HG03103 (cell line): Measurements from ENCODE around the gene RTL9.
A peak's percentile ranks its signal among the peaks of the same experiment; 100 is the strongest.
"Not testable (repeated sequence)": the region's sequence is repeated elsewhere in the genome, so short reads cannot be mapped to it uniquely, and the experiment has no call there.

Experiments
- ATAC-seq: cut with Tn5 transposase; IDR thresholded peaks from one replicate; pipeline ENCODE4 v1.9.1; 2021; ENCODE audit warnings: low read depth; ENCODE audit not compliant: unreplicated experiment

RTL9 gene

GRCh38 chrX:110358548-110358947 is at the start of gene RTL9:
RTL9 (plus strand) TSS chrX:110358848; CDS start chrX:110450618, 91,770 bp downstream.
- ATAC-seq: no peak

DNA sequence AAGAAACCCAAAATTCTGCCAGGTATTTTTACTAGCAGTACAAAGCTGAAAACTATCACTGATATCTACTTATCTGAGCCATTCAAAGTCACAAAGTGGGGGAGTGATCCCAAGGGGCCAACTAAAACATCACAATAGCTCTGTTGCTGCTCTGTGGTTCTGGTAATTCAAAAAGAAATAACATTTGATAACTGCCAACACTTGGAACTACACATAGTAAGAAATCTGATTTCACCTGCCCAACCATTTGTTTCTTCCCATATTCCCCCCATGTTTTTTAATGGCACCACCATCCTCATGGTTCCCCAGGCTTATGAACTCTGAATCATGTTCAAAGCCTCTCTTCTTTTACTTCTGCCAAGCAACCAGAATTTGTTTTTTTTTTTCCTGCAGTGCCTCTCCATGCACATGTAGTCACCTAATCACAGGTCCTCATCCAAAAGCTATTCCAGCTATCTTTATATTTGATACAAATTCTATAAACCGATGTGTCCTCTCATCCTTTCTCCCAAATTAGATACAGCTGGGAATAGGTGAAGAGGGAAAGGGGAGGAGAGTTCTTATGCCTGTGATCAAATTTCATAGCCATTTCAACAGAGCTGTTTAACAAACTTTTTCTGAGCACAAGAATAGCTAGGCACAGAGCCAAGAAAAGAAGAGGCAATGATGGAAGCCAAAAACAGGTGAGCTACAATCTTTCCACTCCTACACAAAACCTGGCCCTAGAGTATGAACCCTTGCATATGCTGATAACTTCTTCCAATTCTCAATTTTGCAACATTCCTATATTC is 48.5 kb upstream of the RTL9 start:
- ATAC-seq: no peak

DNA sequence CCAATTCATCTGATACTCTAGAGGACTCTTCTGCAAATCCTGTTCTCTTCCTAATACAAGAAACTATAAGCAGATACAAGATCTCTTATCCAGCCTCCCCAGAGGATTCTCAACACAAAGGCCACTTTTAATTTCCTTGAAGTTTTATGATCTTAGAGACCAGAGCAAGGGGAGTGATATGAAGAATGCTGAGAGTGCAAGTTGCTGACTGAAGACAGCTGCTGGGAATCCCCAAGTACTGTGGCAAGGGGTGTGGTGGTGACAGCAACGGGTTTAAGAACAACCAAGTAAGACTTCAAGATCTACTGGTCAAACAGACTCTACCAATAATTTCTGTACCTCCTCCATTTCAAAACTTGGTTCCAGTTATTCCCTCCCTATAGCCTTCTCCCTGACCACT is 47.8 kb upstream of the RTL9 start:
- peak; percentile 69 for ATAC-seq

DNA sequence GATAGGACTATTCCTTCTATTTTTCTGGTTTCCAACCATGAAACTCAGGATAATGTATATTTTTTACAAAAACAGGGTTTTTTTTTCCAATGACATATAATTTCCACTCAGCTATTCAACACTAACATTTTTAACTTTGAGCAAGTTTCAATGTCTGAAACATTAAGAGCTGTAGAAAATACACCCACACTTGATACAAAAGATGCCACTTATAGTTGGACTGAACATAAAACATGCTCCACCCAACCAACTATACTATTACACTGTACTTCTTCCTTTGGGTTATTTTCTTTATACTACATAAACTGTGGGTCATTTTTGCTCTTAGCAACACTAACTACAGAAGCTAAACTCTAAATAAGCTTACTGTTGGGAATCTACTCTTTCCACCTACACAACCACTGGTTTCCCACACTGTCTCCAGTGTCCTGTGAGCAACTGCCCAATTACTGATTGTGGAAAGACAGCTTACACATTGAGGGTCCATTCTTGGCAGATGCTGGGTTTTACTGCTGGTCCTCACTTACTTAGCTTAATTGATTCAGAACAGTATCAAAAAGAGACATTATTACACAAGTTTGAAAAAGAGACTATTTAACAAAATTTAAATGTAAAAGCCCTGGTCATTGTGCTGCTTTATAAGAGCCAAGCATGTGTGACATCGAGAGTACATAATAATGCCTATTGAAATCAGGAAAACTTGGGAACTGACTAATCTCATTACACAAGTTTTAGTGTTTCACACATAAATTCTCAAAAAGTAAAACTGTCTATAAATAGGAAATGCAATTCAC is 47.0 kb upstream of the RTL9 start:
- no peak for ATAC-seq

- ATAC-seq: no peak
These were observed 43.1 kb upstream of the RTL9 start for GRCh38 chrX:110315551-110315950.

GRCh38 chrX:110316351-110317060 is 42.1 kb upstream of the RTL9 start:
- ATAC-seq: no peak

DNA sequence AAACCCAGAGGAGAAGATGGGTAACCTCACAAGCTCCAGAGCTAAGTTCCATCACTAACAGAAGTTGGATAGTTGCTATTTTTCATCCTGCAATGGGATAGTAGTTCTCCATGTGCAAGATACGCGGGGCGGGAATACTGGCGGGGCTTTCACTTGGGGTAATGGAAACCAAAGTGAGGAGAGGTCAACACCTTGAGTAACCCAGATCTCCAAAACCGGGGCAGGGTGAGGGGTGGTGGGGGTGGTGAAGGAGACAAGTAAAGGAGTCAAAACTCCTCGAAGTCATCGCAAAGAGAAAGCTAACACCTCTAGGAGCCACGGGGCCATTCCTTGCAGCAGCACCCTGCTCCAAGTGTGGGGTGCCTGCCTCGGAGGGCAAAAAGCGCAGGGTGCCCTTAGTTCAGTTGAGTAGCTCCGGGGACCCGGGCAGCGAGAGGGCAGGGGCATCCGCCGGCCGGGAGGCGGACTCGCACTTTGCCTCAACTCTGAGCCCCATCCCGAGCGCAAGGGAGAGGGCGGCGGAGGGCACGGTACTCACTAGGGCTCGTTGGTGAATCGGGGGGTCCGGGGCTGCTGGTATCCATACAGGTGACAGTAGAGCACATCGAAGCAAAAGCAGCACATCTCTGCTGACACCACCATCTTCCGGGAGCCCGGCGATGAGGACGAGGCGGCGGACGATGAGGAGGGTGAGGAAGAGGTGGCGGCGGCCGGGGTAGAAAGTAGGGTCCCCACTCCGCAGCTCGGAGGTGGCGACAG is 41.4 kb upstream of the RTL9 start:
- peak; percentile 6 for ATAC-seq

GRCh38 chrX:110317820-110318663 is 40.6 kb upstream of the RTL9 start, which contains the start of gene AMMECR1:
AMMECR1 (minus strand) TSS chrX:110318085; CDS start chrX:110318071, 14 bp downstream.
- ATAC-seq: peak; percentile 73

GRCh38 chrX:110318664-110318968 is 40.0 kb upstream of the RTL9 start:
- peak; percentile 5 for ATAC-seq

GRCh38 chrX:110320381-110320987 is 38.2 kb upstream of the RTL9 start:
- ATAC-seq: no peak

DNA sequence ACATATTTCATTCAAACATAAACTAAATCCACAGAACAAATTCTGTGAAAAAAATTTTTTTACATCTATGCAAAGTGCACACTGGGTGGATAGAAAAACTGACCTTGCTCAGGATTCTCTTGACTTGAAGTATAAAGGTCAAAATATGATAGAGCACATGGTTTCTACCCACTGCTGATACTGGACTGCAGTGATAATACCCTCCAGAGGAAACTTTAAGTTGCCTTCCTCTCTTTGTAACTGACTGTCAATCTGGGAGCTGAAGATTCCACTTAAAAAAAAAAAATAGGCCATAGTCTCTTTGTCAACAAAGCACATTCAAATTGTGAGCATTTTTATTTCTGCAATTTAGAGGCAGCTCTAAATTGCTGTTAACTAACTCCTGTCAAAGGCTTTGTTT is 37.6 kb upstream of the RTL9 start:
- ATAC-seq: no peak

GRCh38 chrX:110321670-110322069 is 37.0 kb upstream of the RTL9 start:
- ATAC-seq: no peak

- ATAC-seq: no peak
These were observed 36.0 kb upstream of the RTL9 start for GRCh38 chrX:110322603-110323002.

GRCh38 chrX:110326712-110327111 is 31.9 kb upstream of the RTL9 start:
- no peak for ATAC-seq

DNA sequence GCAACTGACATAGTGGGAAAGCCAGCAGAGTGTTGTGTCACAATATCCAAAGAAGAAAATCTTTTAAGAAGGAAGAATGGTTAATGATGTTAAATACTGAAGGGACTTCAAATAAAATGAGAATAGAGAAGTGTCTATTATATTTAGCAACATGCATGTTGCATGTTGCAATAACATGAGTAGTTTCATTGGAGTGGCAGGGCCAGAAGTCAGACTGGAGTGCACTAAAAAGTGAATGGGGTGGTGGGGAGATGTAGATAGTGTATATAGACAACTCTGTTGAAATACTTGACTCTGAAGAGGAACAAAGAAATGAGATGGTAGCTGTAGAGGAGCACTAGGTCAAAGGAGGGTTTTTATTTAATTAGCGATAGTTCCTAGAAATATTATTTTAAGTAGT is 31.3 kb upstream of the RTL9 start:
- no peak for ATAC-seq

DNA sequence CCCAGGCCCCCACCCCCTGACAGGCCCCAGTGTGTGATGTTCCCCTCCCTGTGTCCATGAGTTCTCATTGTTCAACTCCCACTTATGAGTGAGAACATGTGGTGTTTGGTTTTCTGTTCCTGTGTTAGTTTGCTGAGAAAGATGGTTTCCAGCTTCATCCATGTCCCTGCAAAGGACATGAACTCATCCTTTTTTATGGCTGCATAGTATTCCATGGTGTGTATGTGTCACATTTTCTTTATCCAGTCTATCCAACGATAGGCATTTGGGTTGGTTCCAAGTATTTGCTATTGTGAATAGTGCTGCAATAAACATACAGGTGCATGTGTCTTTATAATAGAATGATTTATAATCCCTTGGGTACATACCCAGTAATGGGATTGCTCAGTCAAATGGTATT is 30.0 kb upstream of the RTL9 start:
- ATAC-seq: not testable (repeated sequence)

GRCh38 chrX:110331444-110332030 is 27.1 kb upstream of the RTL9 start:
- no peak for ATAC-seq

DNA sequence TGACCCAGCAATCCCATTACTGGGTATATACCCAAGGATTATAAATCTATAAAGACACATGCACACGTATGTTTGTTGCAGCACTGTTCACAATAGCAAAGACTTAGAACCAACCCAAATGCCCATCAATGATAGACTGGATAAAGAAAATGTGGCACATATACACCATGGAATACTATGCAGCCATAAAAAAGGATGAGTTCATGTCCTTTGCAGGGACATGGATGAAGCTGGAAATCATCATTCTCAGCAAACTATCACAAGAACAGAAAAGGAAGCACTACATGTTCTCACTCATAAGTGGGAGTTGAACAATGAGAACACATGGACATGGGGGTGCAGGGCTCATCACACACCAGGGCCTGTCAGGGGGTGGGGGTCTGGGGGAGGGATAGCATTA is 25.2 kb upstream of the RTL9 start:
- ATAC-seq: not testable (repeated sequence)

GRCh38 chrX:110338935-110339334 is 19.7 kb upstream of the RTL9 start:
- no peak for ATAC-seq
